Liver (tissue), 9 donors: ENCODE measurements around the gene ATP5PF. TPM values are rescaled to one million over a fixed set of nuclear protein-coding genes. Genes with fewer than 3 reads are reported as not detected.

Source experiments
- DNase-seq: peaks from one replicate; pipeline ENCODE4 v3.0.0-alpha.2; 2017; ENCODE audit warnings: low spot score
- H3K27ac ChIP-seq, 2 donors: one replicate each; pipeline ENCODE4 v1.7.0; 2013; ENCODE audit warnings: inconsistent platforms in 2 of 2, low read length in 2 of 2, control low read depth in 1 of 2, low read depth in 1 of 2, mild to moderate bottlenecking in 1 of 2
- H3K27me3 ChIP-seq, 4 donors: one replicate each; pipeline versions ENCODE4 v1.6.1 to v1.7.0; 2013; ENCODE audit warnings: low read length in 3 of 4, inconsistent platforms in 1 of 4, mild to moderate bottlenecking in 1 of 4, moderate library complexity in 1 of 4; ENCODE audit not compliant: control insufficient read depth in 4 of 4, insufficient read depth in 4 of 4
- H3K36me3 ChIP-seq, 4 donors: one replicate each; pipeline versions ENCODE4 v1.6.1 to v1.7.0; 2013; ENCODE audit warnings: low read length in 3 of 4, mild to moderate bottlenecking in 3 of 4, low read depth in 1 of 4, moderate library complexity in 1 of 4; ENCODE audit not compliant: control insufficient read depth in 4 of 4, insufficient read depth in 3 of 4
- H3K4me1 ChIP-seq, 4 donors: one replicate each; pipeline versions ENCODE4 v1.6.1 to v1.7.0; 2013; ENCODE audit warnings: low read length in 3 of 4, mild to moderate bottlenecking in 3 of 4, moderate library complexity in 1 of 4; ENCODE audit not compliant: control insufficient read depth in 4 of 4, insufficient read depth in 4 of 4
- H3K4me3 ChIP-seq, 3 donors: one replicate each; pipeline versions ENCODE4 v1.6.1 to v1.7.0; 2013; ENCODE audit warnings: low read length in 3 of 3, control low read depth in 1 of 3, low read depth in 1 of 3, mild to moderate bottlenecking in 1 of 3
- H3K9ac ChIP-seq, 2 donors: one replicate each; pipeline ENCODE4 v1.7.0; 2013; ENCODE audit warnings: low read length in 2 of 2, mild to moderate bottlenecking in 2 of 2, moderate library complexity in 2 of 2, control low read depth in 1 of 2, low read depth in 1 of 2
- H3K9me3 ChIP-seq, 4 donors: one replicate each; pipeline versions ENCODE4 v1.6.1 to v1.7.0; 2013; ENCODE audit warnings: low read length in 3 of 4; ENCODE audit not compliant: control insufficient read depth in 4 of 4
- CTCF ChIP-seq: fragments of 150-350 bp; IDR thresholded peaks from 2 replicates; pipeline ENCODE4 v1.5.1; 2017; ENCODE audit warnings: improper control_type of control experiment, low read depth, low read length; ENCODE audit not compliant: missing input control
- EGR1 ChIP-seq, 2 donors: IDR thresholded peaks; 2 replicates each; pipeline ENCODE4 v1.6.1; 2016 to 2018; ENCODE audit warnings: antibody characterized with exemption in 2 of 2, low read depth in 2 of 2
- FOXA1 ChIP-seq: IDR thresholded peaks from 2 replicates; pipeline ENCODE4 v1.6.1; 2016; ENCODE audit warnings: antibody characterized with exemption
- FOXA2 ChIP-seq: IDR thresholded peaks from 2 replicates; pipeline ENCODE4 v1.6.1; 2016; ENCODE audit warnings: antibody characterized with exemption
- GABPA ChIP-seq, 2 donors: IDR thresholded peaks in 1 of 2; conservative IDR thresholded peaks in 1 of 2; 2 replicates each; pipeline ENCODE4 v1.6.1; 2016; ENCODE audit warnings: antibody characterized with exemption in 2 of 2, mild to moderate bottlenecking in 1 of 2, moderate library complexity in 1 of 2
- HNF4A ChIP-seq, 2 donors: conservative IDR thresholded peaks; 2 replicates each; pipeline ENCODE4 v1.6.1; 2016; ENCODE audit warnings: antibody characterized with exemption in 2 of 2, mild to moderate bottlenecking in 2 of 2
- HNF4G ChIP-seq: IDR thresholded peaks from 2 replicates; pipeline ENCODE4 v1.6.1; 2016; ENCODE audit warnings: antibody characterized with exemption
- JUND ChIP-seq, 2 donors: IDR thresholded peaks; 2 replicates each; pipeline ENCODE4 v1.6.1; 2016; ENCODE audit warnings: antibody characterized with exemption in 2 of 2
- MAX ChIP-seq: IDR thresholded peaks from 2 replicates; pipeline ENCODE4 v1.6.1; 2016; ENCODE audit warnings: antibody characterized with exemption
- NR2F2 ChIP-seq: IDR thresholded peaks from 2 replicates; pipeline ENCODE4 v1.6.1; 2016; ENCODE audit warnings: antibody characterized with exemption
- RAD21 ChIP-seq, 2 donors: IDR thresholded peaks; 2 replicates each; pipeline ENCODE4 v1.6.1; 2016; ENCODE audit warnings: antibody characterized with exemption in 2 of 2, mild to moderate bottlenecking in 2 of 2
- RXRA ChIP-seq, 2 donors: IDR thresholded peaks; 2 replicates each; pipeline ENCODE4 v1.6.1; 2017 to 2018; ENCODE audit warnings: antibody characterized with exemption in 2 of 2, mild to moderate bottlenecking in 1 of 2
- SP1 ChIP-seq: IDR thresholded peaks from 2 replicates; pipeline ENCODE4 v1.6.1; 2018; ENCODE audit warnings: antibody characterized with exemption, mild to moderate bottlenecking
- TAF1 ChIP-seq: conservative IDR thresholded peaks from 2 replicates; pipeline ENCODE4 v1.6.1; 2016; ENCODE audit warnings: antibody characterized with exemption, mild to moderate bottlenecking
- YY1 ChIP-seq: IDR thresholded peaks from 2 replicates; pipeline ENCODE4 v1.6.1; 2016; ENCODE audit warnings: antibody characterized with exemption, mild to moderate bottlenecking
- WGBS: extraction: QIAGEN DNeasy Blood & Tissue Kit; methylation state at CpG from one replicate; pipeline ENCODE4 v1.1.7; 2013; 5-methylcytosine and 5-hydroxymethylcytosine counted together
- polyA plus RNA-seq, 2 donors: library from polyadenylated mRNA; stranded (reverse) in 1 of 2; unstranded in 1 of 2; fragments of 200-250 nt in 1 of 2; fragments of >200 nt in 1 of 2; fragmentation: Nextera tagmentation in 1 of 2; extraction: Ambion mirVana in 1 of 2; gene quantifications; one replicate each; pipeline versions ENCODE4 v1.2.1 to v1.2.3, GENCODE V29; 2013 to 2015
- total RNA-seq, 2 donors: library from RNA; depleted of rRNA; stranded (reverse); fragments of >200 nt; gene quantifications; one replicate each; pipeline ENCODE4 v1.2.3, GENCODE V29; 2014
- TF ChIP-seq, protein P1 (sequence below): IDR thresholded peaks from 2 replicates; pipeline ENCODE4 v1.6.1; 2016; ENCODE audit warnings: antibody characterized with exemption
- TF ChIP-seq, protein P2 (sequence below): IDR thresholded peaks from 2 replicates; pipeline ENCODE4 v1.6.1; 2016; ENCODE audit warnings: antibody characterized with exemption
- TF ChIP-seq, protein P3 (sequence below): IDR thresholded peaks from 2 replicates; pipeline ENCODE4 v1.6.1; 2016; ENCODE audit warnings: antibody characterized with exemption, mild to moderate bottlenecking
- donor health status: healthy.
- donor health status: healthy.
- donor health status: healthy.
- donor health status: healthy.
- donor health status: healthy.

The ATP5PF gene
- total and polyA plus RNA-seq, 4 donors = 77.2 to 637 (median 209) TPM

- no peak overlapping the region for H3K4me3 ChIP-seq
- no peaks in the 10 kb centered on the region for H3K27me3 ChIP-seq
- H3K27ac ChIP-seq = no peak overlapping the region
- no peak for DNase-seq
- no peaks in the 10 kb centered on the region for H3K36me3 ChIP-seq
- TF ChIP-seq YY1 = no peak
- TF ChIP-seq JUND (IDR thresholded peaks at IDR 0.05) = no peak
- TF ChIP-seq FOXA1 = no peak
- no peak for TF ChIP-seq TAF1
- no peak for TF ChIP-seq RAD21 (IDR thresholded peaks at IDR 0.05)
- no peak for TF ChIP-seq CTCF
- no peak for TF ChIP-seq FOXA2
- no peak for TF ChIP-seq GABPA (IDR thresholded peaks at IDR 0.05 in 1 of 2, conservative IDR thresholded peaks at IDR 0.05 in 1 of 2)
- TF ChIP-seq HNF4G = no peak
- TF ChIP-seq, protein P1, sequence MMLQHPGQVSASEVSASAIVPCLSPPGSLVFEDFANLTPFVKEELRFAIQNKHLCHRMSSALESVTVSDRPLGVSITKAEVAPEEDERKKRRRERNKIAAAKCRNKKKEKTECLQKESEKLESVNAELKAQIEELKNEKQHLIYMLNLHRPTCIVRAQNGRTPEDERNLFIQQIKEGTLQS = no peak
- TF ChIP-seq, protein P2, sequence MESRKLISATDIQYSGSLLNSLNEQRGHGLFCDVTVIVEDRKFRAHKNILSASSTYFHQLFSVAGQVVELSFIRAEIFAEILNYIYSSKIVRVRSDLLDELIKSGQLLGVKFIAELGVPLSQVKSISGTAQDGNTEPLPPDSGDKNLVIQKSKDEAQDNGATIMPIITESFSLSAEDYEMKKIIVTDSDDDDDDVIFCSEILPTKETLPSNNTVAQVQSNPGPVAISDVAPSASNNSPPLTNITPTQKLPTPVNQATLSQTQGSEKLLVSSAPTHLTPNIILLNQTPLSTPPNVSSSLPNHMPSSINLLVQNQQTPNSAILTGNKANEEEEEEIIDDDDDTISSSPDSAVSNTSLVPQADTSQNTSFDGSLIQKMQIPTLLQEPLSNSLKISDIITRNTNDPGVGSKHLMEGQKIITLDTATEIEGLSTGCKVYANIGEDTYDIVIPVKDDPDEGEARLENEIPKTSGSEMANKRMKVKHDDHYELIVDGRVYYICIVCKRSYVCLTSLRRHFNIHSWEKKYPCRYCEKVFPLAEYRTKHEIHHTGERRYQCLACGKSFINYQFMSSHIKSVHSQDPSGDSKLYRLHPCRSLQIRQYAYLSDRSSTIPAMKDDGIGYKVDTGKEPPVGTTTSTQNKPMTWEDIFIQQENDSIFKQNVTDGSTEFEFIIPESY = no peak
- TF ChIP-seq RXRA (IDR thresholded peaks at IDR 0.05) = no peak
- TF ChIP-seq HNF4A (conservative IDR thresholded peaks at IDR 0.05) = no peak
- TF ChIP-seq EGR1 (IDR thresholded peaks at IDR 0.05; ENCODE audit: low read depth in 2 of 2) = no peak
- TF ChIP-seq MAX = no peak
- no peak for TF ChIP-seq SP1
- TF ChIP-seq NR2F2 = no peak
- TF ChIP-seq, protein P3, sequence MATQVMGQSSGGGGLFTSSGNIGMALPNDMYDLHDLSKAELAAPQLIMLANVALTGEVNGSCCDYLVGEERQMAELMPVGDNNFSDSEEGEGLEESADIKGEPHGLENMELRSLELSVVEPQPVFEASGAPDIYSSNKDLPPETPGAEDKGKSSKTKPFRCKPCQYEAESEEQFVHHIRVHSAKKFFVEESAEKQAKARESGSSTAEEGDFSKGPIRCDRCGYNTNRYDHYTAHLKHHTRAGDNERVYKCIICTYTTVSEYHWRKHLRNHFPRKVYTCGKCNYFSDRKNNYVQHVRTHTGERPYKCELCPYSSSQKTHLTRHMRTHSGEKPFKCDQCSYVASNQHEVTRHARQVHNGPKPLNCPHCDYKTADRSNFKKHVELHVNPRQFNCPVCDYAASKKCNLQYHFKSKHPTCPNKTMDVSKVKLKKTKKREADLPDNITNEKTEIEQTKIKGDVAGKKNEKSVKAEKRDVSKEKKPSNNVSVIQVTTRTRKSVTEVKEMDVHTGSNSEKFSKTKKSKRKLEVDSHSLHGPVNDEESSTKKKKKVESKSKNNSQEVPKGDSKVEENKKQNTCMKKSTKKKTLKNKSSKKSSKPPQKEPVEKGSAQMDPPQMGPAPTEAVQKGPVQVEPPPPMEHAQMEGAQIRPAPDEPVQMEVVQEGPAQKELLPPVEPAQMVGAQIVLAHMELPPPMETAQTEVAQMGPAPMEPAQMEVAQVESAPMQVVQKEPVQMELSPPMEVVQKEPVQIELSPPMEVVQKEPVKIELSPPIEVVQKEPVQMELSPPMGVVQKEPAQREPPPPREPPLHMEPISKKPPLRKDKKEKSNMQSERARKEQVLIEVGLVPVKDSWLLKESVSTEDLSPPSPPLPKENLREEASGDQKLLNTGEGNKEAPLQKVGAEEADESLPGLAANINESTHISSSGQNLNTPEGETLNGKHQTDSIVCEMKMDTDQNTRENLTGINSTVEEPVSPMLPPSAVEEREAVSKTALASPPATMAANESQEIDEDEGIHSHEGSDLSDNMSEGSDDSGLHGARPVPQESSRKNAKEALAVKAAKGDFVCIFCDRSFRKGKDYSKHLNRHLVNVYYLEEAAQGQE = no peak
- H3K9ac ChIP-seq = no peak overlapping the region
- H3K4me1 ChIP-seq = no peaks in the 10 kb centered on the region
- no peaks in the 10 kb centered on the region for H3K9me3 ChIP-seq
- 65% methylated on average over 3 of the region's 3 CpGs for WGBS
Observed at GRCh38 chr21:25691976-25692375, 42.7 kb downstream of the ATP5PF start.
